Mononuclear cell (primary cell): ENCODE measurements around the gene TNPO3. TPM values are rescaled to one million over a fixed set of nuclear protein-coding genes. Genes with fewer than 3 reads are reported as not detected.
A peak's percentile ranks its signal among the peaks of the same experiment; 100 is the strongest.
"Not testable (repeated sequence)": the region's sequence is repeated elsewhere in the genome, so short reads cannot be mapped to it uniquely, and the experiment has no call there.

ENCODE experiments used
- H3K27me3 ChIP-seq: 2 replicates; pipeline ENCODE4 v1.6.0; 2011; ENCODE audit warnings: low read length, control low read depth; ENCODE audit not compliant: insufficient read depth
- H3K4me1 ChIP-seq: 2 replicates; pipeline ENCODE4 v1.5.1; 2011; ENCODE audit warnings: mild to moderate bottlenecking, low read length, control low read depth; ENCODE audit not compliant: insufficient read depth
- H3K4me3 ChIP-seq: 2 replicates; pipeline ENCODE4 v1.5.1; 2011; ENCODE audit warnings: mild to moderate bottlenecking, low read length, moderate library complexity
- H3K9me3 ChIP-seq: 2 replicates; pipeline ENCODE4 v1.5.1; 2011; ENCODE audit warnings: low read depth, mild to moderate bottlenecking, control low read depth, low read length
- total RNA-seq: library from RNA; depleted of rRNA; stranded (reverse); fragments of >200 nt; gene quantifications from one replicate; pipeline ENCODE4 v1.2.3, GENCODE V29; 2012

TNPO3 gene
- total RNA-seq, 1 donor, result 26.8 TPM

- H3K4me3 ChIP-seq, result no peak overlapping the region
These were observed 23.5 kb upstream of the TNPO3 start for GRCh38 chr7:129078455-129078854.

DNA sequence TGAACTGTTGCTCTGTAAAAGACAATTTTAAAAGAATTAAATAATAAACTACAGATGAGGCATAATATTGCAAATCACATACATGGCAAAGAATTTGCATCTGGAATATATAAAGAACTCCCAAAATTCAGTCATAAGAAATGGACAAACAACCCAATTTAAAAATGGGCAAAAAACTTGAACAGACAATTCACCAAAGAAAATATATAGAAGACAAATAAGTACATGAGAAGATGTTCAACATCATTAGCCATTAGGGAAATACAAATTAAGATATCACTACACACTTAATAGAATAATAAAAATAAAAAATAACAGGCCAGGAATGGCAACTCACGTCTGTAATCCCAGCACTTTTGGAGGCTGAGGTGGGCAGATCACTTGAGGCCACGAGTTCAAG is 22.0 kb upstream of the TNPO3 start:
- Histone ChIP-seq H3K4me3 (no peak overlapping the region), H3K4me1 (peaks cover 25% of the 10 kb centered on the region), H3K27me3 (no peaks in the 10 kb centered on the region), H3K9me3 (no peaks in the 10 kb centered on the region)

More at GRCh38 chr7:129078455-129078854, 23.5 kb upstream of the TNPO3 start:
- Histone ChIP-seq H3K9me3 (no peaks in the 10 kb centered on the region), H3K4me1 (peaks cover 14% of the 10 kb centered on the region), H3K27me3 (no peaks in the 10 kb centered on the region)

- Histone ChIP-seq H3K4me1 (peaks cover 31% of the 10 kb centered on the region), H3K27me3 (no peaks in the 10 kb centered on the region), H3K4me3 (no peak overlapping the region), H3K9me3 (no peaks in the 10 kb centered on the region)
These were observed 20.1 kb upstream of the TNPO3 start for GRCh38 chr7:129074994-129075393.

- peaks cover 35% of the 10 kb centered on the region for H3K4me1 ChIP-seq
- no peaks in the 10 kb centered on the region for H3K27me3 ChIP-seq
- H3K4me3 ChIP-seq, result no peak overlapping the region
- no peaks in the 10 kb centered on the region for H3K9me3 ChIP-seq
These were observed 19.5 kb upstream of the TNPO3 start for GRCh38 chr7:129074361-129074871.

- no peak overlapping the region for H3K4me3 ChIP-seq
- H3K9me3 ChIP-seq, result no peaks in the 10 kb centered on the region
- H3K27me3 ChIP-seq, result no peaks in the 10 kb centered on the region
- H3K4me1 ChIP-seq, result peaks cover 42% of the 10 kb centered on the region
These were observed 18.8 kb upstream of the TNPO3 start for GRCh38 chr7:129073738-129074137.

DNA sequence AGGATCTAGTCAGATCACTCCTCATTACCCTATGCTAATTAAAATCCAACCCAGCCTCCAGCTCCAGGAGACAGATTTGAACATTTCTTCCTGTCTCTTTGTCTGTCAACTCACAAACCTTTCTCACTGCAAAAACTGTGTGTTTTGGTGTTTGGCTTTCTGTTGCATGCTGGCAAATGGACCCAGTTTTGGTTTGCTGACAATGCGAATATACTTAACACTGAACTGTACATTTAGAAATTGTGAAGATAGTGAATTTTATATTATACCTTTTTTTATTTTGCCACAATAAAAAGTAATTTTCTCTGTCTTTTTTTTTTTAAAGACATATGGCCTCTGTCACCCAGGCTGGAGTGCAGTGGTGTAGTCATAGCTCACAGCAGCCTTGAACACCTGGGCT is 18.3 kb upstream of the TNPO3 start:
- Histone ChIP-seq H3K4me3 (no peak overlapping the region), H3K27me3 (no peaks in the 10 kb centered on the region), H3K9me3 (no peaks in the 10 kb centered on the region), H3K4me1 (peaks cover 45% of the 10 kb centered on the region)

GRCh38 chr7:129072479-129073011 is 17.6 kb upstream of the TNPO3 start:
- Histone ChIP-seq H3K4me1 (peaks cover 46% of the 10 kb centered on the region), H3K27me3 (no peaks in the 10 kb centered on the region), H3K4me3 (no peak overlapping the region), H3K9me3 (no peaks in the 10 kb centered on the region)

DNA sequence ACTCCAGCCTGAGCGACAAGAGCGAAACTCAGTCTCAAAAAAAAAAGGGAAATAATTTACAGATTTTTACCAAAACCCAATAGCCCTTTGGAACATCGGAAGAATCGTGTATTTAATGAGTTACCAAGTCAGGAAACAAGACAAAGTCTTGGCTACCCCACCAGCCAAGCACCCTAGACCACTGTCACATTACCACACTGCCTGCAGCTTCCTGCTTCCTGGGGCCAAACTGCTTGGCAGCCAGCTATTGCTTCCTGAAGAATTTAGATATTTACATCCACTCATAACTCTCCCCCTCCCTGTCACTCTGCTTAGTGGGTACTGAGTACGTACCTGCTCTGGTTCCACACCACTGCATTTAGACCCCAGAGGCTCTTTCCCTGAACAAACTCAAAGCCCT is 14.1 kb upstream of the TNPO3 start:
- H3K4me1 ChIP-seq, result peaks cover 41% of the 10 kb centered on the region

DNA sequence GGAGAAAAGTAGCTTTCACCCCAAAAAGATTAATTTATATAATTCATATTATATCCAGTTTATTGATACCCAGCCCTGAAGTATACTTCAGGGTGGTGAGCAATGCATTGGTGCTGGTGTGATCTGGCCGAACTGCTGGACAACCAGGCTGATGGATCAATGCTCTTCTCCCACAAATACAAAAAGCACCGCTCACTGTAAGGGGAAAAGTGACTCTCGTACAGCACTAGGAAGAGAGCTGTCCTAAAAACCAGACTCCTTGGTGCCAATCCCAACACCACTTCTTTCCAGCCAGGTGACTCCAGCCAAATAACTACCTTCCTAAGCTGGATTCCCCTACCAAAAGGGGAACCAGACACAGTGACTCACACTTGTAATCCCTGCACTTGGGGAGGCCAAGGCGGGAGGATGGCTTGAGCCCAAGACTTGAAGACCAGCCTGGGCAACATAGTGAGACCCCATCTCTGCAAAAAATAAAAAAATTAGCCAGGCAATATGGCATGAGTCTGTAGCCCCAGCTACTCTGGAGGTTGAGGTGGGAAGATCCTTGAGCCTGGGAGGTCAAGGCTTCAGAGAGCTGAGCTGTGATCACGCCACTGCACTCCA is 13.1 kb upstream of the TNPO3 start:
- Histone ChIP-seq H3K4me1 (peaks cover 31% of the 10 kb centered on the region), H3K27me3 (no peaks in the 10 kb centered on the region), H3K9me3 (no peaks in the 10 kb centered on the region)

More for the DNA sequence above, 14.1 kb upstream of the TNPO3 start:
- no peak overlapping the region for H3K4me3 ChIP-seq
- no peaks in the 10 kb centered on the region for H3K27me3 ChIP-seq
- H3K9me3 ChIP-seq, result no peaks in the 10 kb centered on the region

GRCh38 chr7:129067132-129067561 is 12.2 kb upstream of the TNPO3 start:
- not testable (repeated sequence) for H3K27me3 ChIP-seq, H3K4me3 ChIP-seq, H3K9me3 ChIP-seq
- H3K4me1 ChIP-seq, result peaks cover 24% of the 10 kb centered on the region

More for the DNA sequence above, 13.1 kb upstream of the TNPO3 start:
- H3K4me3 ChIP-seq, result no peak overlapping the region

DNA sequence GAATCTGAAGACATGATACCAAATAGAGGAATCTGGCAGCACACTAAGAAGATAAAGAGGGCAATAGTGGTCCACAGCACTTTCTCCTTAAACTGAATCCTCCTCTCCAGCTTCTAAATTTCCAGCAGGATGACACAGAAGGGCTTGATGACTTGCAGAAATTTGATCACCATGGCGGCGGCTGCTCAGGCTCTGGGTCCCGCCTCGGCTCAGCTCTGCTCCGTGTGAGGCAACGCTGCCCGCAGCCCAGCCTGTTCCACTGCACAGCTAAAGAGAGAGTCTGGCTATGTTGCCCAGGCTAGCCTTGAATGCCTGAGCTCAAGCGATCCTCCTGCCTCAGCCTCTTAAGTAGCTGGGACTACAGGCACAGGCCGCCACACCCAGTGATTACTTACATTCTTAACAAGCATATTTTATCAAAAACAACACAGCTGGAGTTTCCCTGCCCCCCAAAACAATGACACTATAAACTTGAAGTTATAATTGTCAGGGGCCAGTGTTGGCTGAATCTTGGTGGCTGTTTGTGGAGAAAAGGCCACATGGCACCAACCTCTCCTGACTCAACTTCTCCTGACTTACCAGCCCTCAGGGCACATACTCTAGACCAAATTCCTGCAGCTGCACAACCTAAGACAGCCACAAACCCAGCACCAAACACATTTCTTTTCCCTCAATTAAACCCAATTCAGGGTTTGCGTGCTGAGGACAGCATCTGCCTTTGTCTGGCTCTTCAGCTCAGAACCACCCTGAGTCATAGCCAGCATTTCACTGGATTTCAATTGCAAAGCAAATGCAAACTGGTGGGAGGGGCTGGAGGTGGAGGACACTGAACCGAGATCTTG is 11.6 kb upstream of the TNPO3 start:
- Histone ChIP-seq H3K27me3 (no peaks in the 10 kb centered on the region), H3K4me3 (no peak overlapping the region), H3K9me3 (no peaks in the 10 kb centered on the region), H3K4me1 (peaks cover 18% of the 10 kb centered on the region)

DNA sequence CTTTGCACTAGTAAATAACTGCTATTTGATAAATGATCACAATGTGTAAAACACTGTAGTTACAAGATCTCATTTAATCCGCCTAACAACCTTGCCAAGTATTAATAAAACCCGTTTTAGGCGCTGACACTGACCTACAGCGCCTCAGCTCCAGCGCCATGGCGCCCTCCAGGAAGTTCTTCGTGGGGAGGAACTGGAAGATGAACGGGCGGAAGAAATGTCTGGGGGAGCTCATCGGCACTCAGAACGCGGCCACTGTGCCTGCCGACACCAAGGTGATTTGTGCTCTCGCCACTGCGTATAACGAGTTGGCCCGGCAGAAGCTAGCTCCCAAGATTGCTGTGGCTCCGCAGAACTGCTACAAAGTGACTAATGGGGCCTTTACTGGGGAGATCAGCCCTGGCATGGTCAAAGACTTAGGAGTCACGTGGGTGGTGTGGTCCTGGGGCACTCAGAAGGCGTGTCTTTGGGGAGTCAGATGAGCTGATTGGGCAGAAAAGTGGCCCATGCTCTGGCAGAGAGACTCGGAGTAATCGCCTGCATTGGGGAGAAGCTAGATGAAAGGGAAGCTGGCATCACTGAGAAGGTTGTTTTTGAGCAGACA is 1.1 kb upstream of the TNPO3 start:
- Histone ChIP-seq H3K27me3 (peaks cover 2% of the 10 kb centered on the region), H3K9me3 (no peaks in the 10 kb centered on the region), H3K4me1 (peaks cover 35% of the 10 kb centered on the region), H3K4me3 (no peak overlapping the region)

DNA sequence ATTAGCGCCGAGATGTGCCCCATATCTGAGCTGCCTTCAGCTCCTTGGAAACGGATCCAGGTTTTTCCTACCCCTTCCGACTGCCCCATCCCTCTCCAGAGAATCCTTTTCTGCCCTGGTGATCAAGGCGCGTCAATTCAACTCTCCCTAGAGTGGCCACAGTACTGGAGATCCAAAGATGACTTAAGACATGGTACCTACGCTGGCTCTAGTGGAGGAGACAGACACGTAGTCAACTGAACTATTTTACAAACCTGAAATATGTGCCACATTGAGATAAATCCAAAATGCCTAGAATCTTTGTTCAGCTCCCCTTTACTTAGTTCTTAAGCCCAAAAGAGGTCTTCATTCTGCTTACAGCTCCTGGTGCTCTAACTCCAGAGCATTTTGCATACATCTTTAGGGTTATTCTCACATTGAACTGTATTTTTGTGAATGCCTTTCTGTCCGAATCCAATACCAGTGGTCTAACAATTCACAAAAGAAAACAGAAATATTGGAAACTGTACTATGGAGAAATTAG is 444 bp upstream of the TNPO3 start:
- Histone ChIP-seq H3K4me3 (peak overlapping the region; percentile 80), H3K9me3 (no peaks in the 10 kb centered on the region), H3K4me1 (peaks cover 40% of the 10 kb centered on the region), H3K27me3 (peaks cover 2% of the 10 kb centered on the region)

- H3K4me3 ChIP-seq, result peak overlapping the region; percentile 80
- H3K4me1 ChIP-seq, result peaks cover 48% of the 10 kb centered on the region
- no peaks in the 10 kb centered on the region for H3K9me3 ChIP-seq
- peaks cover under 1% of the 10 kb centered on the region for H3K27me3 ChIP-seq
These were observed 923 bp downstream of the TNPO3 start for GRCh38 chr7:129053938-129054437.

DNA sequence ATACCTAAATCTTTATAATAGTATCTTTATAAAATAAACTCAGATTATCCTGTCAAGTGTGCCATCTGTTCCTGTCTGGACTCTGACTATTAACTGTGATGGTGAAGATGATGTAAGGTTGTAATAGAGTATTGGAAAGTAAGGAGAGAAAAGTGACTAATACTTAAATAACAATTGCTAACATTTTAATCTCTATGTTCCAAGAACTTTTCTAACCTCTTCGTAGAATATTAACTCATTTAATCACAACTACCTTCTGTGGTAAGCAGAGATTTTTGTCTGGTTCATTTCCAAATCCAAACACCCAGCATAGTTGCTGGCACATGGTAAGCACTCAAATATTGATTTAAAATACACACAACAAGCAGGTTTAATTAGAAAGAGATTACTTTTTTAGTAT is 2.5 kb downstream of the TNPO3 start:
- peaks cover 54% of the 10 kb centered on the region for H3K4me1 ChIP-seq
- no peak overlapping the region for H3K4me3 ChIP-seq

More for the DNA sequence above, 2.5 kb downstream of the TNPO3 start:
- Histone ChIP-seq H3K9me3 (no peaks in the 10 kb centered on the region), H3K27me3 (no peaks in the 10 kb centered on the region)
